MV-4-11 (cell line): ENCODE measurements around the gene ULK3.

Source experiments
- DNase-seq: peaks from one replicate; lab custom pipeline; 2025; lab: John Stamatoyannopoulos, UW

The ULK3 gene

GRCh38 chr15:74822233-74822632 is 20.7 kb downstream of the ULK3 start:
- DNase-seq = no peak

GRCh38 chr15:74821790-74822158 is 21.2 kb downstream of the ULK3 start:
- no peak for DNase-seq

- peak; percentile 65 for DNase-seq
These were observed 21.7 kb downstream of the ULK3 start for GRCh38 chr15:74821091-74821789.

- no peak for DNase-seq
These were observed 22.9 kb downstream of the ULK3 start for GRCh38 chr15:74820056-74820455.

- DNase-seq = no peak
These were observed 25.6 kb downstream of the ULK3 start for GRCh38 chr15:74817370-74817737.

- no peak for DNase-seq
These were observed 26.2 kb downstream of the ULK3 start for GRCh38 chr15:74816624-74817369.

GRCh38 chr15:74815961-74816360 is 27.0 kb downstream of the ULK3 start:
- DNase-seq = no peak

- peak; percentile 27 for DNase-seq
These were observed 27.6 kb downstream of the ULK3 start for GRCh38 chr15:74815121-74815934.

- no peak for DNase-seq
These were observed 30.4 kb downstream of the ULK3 start, which contains the start of gene LMAN1L for GRCh38 chr15:74812533-74812932. Gene LMAN1L, plus strand, starts transcription at chr15:74812835. Its CDS starts 20 bp downstream, at chr15:74812855.

- DNase-seq = no peak
These were observed 33.0 kb downstream of the ULK3 start for GRCh38 chr15:74809956-74810355.

- no peak for DNase-seq
These were observed 33.7 kb downstream of the ULK3 start for GRCh38 chr15:74809242-74809641.

GRCh38 chr15:74808840-74809229 is 34.1 kb downstream of the ULK3 start:
- no peak for DNase-seq

GRCh38 chr15:74808078-74808839 is 34.7 kb downstream of the ULK3 start:
- DNase-seq = no peak

GRCh38 chr15:74807282-74807681 is 35.7 kb downstream of the ULK3 start:
- DNase-seq = no peak

GRCh38 chr15:74804935-74805334 is 38.0 kb downstream of the ULK3 start:
- no peak for DNase-seq

- DNase-seq = no peak
These were observed 40.0 kb downstream of the ULK3 start for GRCh38 chr15:74802862-74803447.

GRCh38 chr15:74802290-74802689 is 40.7 kb downstream of the ULK3 start:
- no peak for DNase-seq

- DNase-seq = no peak
These were observed 41.5 kb downstream of the ULK3 start for GRCh38 chr15:74801311-74801997.

- DNase-seq = peak; percentile 53
These were observed 42.3 kb downstream of the ULK3 start for GRCh38 chr15:74800559-74801094.

GRCh38 chr15:74799856-74800558 is 42.9 kb downstream of the ULK3 start:
- DNase-seq = peak; percentile 79
